Measurements from ENCODE around the gene ITCH. TPM values are rescaled to one million over a fixed set of nuclear protein-coding genes. Genes with fewer than 3 reads are reported as not detected.
"Not testable (repeated sequence)": the region's sequence is repeated elsewhere in the genome, so short reads cannot be mapped to it uniquely, and the experiment has no call there.

ITCH gene
- total RNA-seq, 1 experiment from 2014 or later: 78.8 TPM

- CTCF ChIA-PET; H3K4me3 ChIP-seq (replicated peaks in 1 of 2; ENCODE audit: low read depth in 1 of 2, low read length in 2 of 2); H3K79me2 ChIP-seq (ENCODE audit: insufficient read depth, low read length); H3K36me3 ChIP-seq (ENCODE audit: control insufficient read depth in 1 of 2, insufficient read depth in 2 of 2, low read length in 2 of 2); H3K9me2 ChIP-seq (ENCODE audit: insufficient read depth); H3K27me3 ChIP-seq (ENCODE audit: insufficient read depth, low read length); intact Hi-C loops (cut with micrococcal nuclease); H3K27ac ChIP-seq (ENCODE audit: low read depth, low read length); H3K9ac ChIP-seq (ENCODE audit: low read length); ATAC-seq; BruUV-seq (replicated peaks); H3K9me3 ChIP-seq (ENCODE audit: control insufficient read depth in 1 of 2, insufficient read depth in 1 of 2, low read depth in 1 of 2, low read length in 2 of 2); RAD21 ChIA-PET (ENCODE audit: low non-redundant PET in 1 of 2, low total read pairs in 2 of 2, uncharacterized antibody in 2 of 2, unreplicated experiment in 2 of 2); DNase-seq (ENCODE audit: low read depth, low spot score); H4K20me1 ChIP-seq (ENCODE audit: insufficient read depth): not testable (repeated sequence)
- peak; percentile 18; the same call in 1 of the 2 replicates for TF ChIP-seq MAX (IDR thresholded peaks at IDR 0.05)
- H3K4me1 ChIP-seq (ENCODE audit: control insufficient read depth in 1 of 2, insufficient read depth in 2 of 2, low read length in 2 of 2): peaks cover 19 to 49% of the 10 kb centered on the region in 2 experiments
- peak overlapping the region; percentile 74 for H2AFZ ChIP-seq (ENCODE audit: low read depth, low read length, poor library complexity, severe bottlenecking)
- POLR2A ChIA-PET: interaction anchor here (1.5 kb wide), 1 partner anchor 16 kb away, joined by 12 read pairs; the partner anchor contains the start of gene ITCH
- H3K4me2 ChIP-seq (ENCODE audit: low read length): 0 out of 2 replicates have a peak overlapping the region, but pooled peaks have one; percentile 17
Observed at GRCh38 chr20:34345839-34346532, 17.1 kb upstream of the ITCH start.

GRCh38 chr20:34346533-34346865 lies 16.6 kb upstream of the ITCH start:
- H3K79me2 ChIP-seq (ENCODE audit: insufficient read depth, low read length); H3K9ac ChIP-seq (ENCODE audit: low read length); intact Hi-C loops (cut with micrococcal nuclease); H4K20me1 ChIP-seq (ENCODE audit: insufficient read depth); H3K4me3 ChIP-seq (replicated peaks in 1 of 2; ENCODE audit: low read depth in 1 of 2, low read length in 2 of 2); CTCF ChIA-PET; ATAC-seq; DNase-seq (ENCODE audit: low read depth, low spot score); H3K9me2 ChIP-seq (ENCODE audit: insufficient read depth); H3K27ac ChIP-seq (ENCODE audit: low read depth, low read length); H3K36me3 ChIP-seq (ENCODE audit: control insufficient read depth in 1 of 2, insufficient read depth in 2 of 2, low read length in 2 of 2); H3K9me3 ChIP-seq (ENCODE audit: control insufficient read depth in 1 of 2, insufficient read depth in 1 of 2, low read depth in 1 of 2, low read length in 2 of 2); H3K27me3 ChIP-seq (ENCODE audit: insufficient read depth, low read length); RAD21 ChIA-PET (ENCODE audit: low non-redundant PET in 1 of 2, low total read pairs in 2 of 2, uncharacterized antibody in 2 of 2, unreplicated experiment in 2 of 2); BruUV-seq (replicated peaks): not testable (repeated sequence)
- Histone ChIP-seq H3K4me2 (ENCODE audit: low read length) (0 out of 2 replicates have a peak overlapping the region, but pooled peaks have one; percentile 17), H3K4me1 (ENCODE audit: control insufficient read depth in 1 of 2, insufficient read depth in 2 of 2, low read length in 2 of 2) (peaks cover 19 to 48% of the 10 kb centered on the region in 2 experiments), H2AFZ (ENCODE audit: low read depth, low read length, poor library complexity, severe bottlenecking) (peak overlapping the region; percentile 74)
- POLR2A ChIA-PET: interaction anchor here (1.5 kb wide), 1 partner anchor 16 kb away, joined by 12 read pairs; the partner anchor contains the start of gene ITCH
